Central memory CD8-positive, alpha-beta T cell (primary cell): Measurements from ENCODE around the gene TJP2.

Experiments
- ATAC-seq: fragments of 150-1000 bp; cut with Tn5 transposase; replicated peaks from 2 replicates; pipeline ENCODE4 v1.10.0; 2022; ENCODE audit warnings: mild to moderate bottlenecking, moderate FRiP score, moderate number of reproducible peaks; ENCODE audit not compliant: poor library complexity, severe bottlenecking; ENCODE audit errors: extremely low read depth
- DNase-seq, 2 donors: peaks; one replicate each; pipeline ENCODE4 v3.0.0; 2021; ENCODE audit warnings: low spot score in 2 of 2
- H3K27ac Mint-ChIP-seq: one replicate; pipeline ENCODE4 v1.8.0; 2022; ENCODE audit warnings: low read depth, mild to moderate bottlenecking, moderate library complexity, mixed read lengths
- H3K27me3 Mint-ChIP-seq: one replicate; pipeline ENCODE4 v1.8.0; 2022; ENCODE audit warnings: mixed read lengths
- H3K36me3 Mint-ChIP-seq: one replicate; pipeline ENCODE4 v1.8.0; 2022; ENCODE audit warnings: mild to moderate bottlenecking, moderate library complexity, mixed read lengths; ENCODE audit not compliant: insufficient read depth
- H3K4me1 Mint-ChIP-seq: one replicate; pipeline ENCODE4 v1.8.0; 2022; ENCODE audit warnings: mixed read lengths
- H3K4me3 Mint-ChIP-seq: one replicate; pipeline ENCODE4 v1.8.0; 2022; ENCODE audit warnings: mild to moderate bottlenecking, moderate library complexity, mixed read lengths
- H3K9me3 Mint-ChIP-seq: one replicate; pipeline ENCODE4 v1.8.0; 2022; ENCODE audit warnings: mixed read lengths

TJP2 gene

GRCh38 chr9:69171049-69171448, 3.0 kb upstream of the TJP2 start:
- ATAC-seq (no peak), DNase-seq (no peak)
- Mint-ChIP-seq H3K27me3 (peaks cover 34% of the 10 kb centered on the region), H3K9me3 (no peaks in the 10 kb centered on the region), H3K4me1 (peaks cover 33% of the 10 kb centered on the region), H3K4me3 (no peak overlapping the region), H3K27ac (no peak overlapping the region), H3K36me3 (peaks cover 3% of the 10 kb centered on the region)

DNA sequence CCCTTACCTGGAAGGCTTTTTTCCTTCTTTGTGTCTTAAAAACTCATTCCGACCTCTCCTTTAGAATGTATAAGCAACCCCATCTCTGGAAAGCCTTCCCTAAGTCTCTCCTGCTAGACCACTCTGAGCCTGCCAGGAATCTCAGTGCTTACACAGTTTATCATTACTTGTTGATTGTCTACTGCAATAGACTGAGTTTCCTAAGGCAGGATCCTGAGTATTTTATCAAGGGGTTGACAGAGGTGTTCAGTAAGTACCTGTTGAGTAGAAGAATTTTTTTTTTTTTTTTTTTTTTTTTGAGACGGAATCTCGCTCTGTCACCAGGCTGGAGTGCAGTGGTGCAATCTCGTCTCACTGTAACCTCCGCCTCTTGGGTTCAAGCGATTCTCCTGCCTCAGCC, 2.6 kb upstream of the TJP2 start:
- ATAC-seq: no peak
- DNase-seq: no peak
- Mint-ChIP-seq H3K27ac (no peak overlapping the region), H3K36me3 (peaks cover 3% of the 10 kb centered on the region), H3K27me3 (peaks cover 34% of the 10 kb centered on the region), H3K4me3 (no peak overlapping the region), H3K4me1 (peaks cover 33% of the 10 kb centered on the region), H3K9me3 (no peaks in the 10 kb centered on the region)

- no peak for ATAC-seq
- peaks cover 3% of the 10 kb centered on the region for H3K36me3 Mint-ChIP-seq
- peak overlapping the region; percentile 73 for H3K4me3 Mint-ChIP-seq
- H3K9me3 Mint-ChIP-seq: no peaks in the 10 kb centered on the region
- no peak overlapping the region for H3K27ac Mint-ChIP-seq
- H3K27me3 Mint-ChIP-seq: peaks cover 34% of the 10 kb centered on the region
- no peak for DNase-seq
- peaks cover 32% of the 10 kb centered on the region for H3K4me1 Mint-ChIP-seq
Measured at GRCh38 chr9:69172895-69173294, 1.2 kb upstream of the TJP2 start.

DNA sequence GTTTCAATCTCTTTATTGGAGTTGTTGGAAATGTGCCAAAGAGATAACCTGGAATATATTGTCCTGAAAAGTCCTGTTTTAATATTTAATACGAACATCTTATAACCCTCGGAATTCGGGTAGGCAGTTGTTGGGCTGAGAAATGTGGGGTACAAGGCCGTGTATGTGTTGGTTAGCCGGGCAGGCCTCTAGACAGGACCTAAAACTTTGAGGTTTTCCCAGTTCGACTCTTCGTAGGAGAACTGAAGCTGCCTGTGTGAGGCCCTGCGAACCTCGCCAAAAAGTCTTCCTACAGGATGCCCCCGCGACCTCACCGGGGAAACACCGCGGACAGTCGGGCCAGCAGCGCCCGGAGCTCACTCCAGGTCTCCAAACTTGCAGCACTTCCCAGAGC, 583 bp upstream of the TJP2 start:
- Mint-ChIP-seq H3K27me3 (peaks cover 34% of the 10 kb centered on the region), H3K27ac (no peak overlapping the region), H3K4me1 (peaks cover 29% of the 10 kb centered on the region), H3K9me3 (no peaks in the 10 kb centered on the region), H3K4me3 (peak overlapping the region; percentile 73), H3K36me3 (peaks cover 3% of the 10 kb centered on the region)
- no peak for DNase-seq
- ATAC-seq: no peak

GRCh38 chr9:69174616-69175463, 763 bp downstream of the TJP2 start:
- peaks cover 26% of the 10 kb centered on the region for H3K4me1 Mint-ChIP-seq
- peak overlapping the region; percentile 73 for H3K4me3 Mint-ChIP-seq
- H3K27me3 Mint-ChIP-seq: peaks cover 34% of the 10 kb centered on the region
- no peaks in the 10 kb centered on the region for H3K9me3 Mint-ChIP-seq
- H3K27ac Mint-ChIP-seq: no peak overlapping the region
- ATAC-seq (peak; percentile 11), DNase-seq (no peak)
- H3K36me3 Mint-ChIP-seq: peaks cover 3% of the 10 kb centered on the region

DNA sequence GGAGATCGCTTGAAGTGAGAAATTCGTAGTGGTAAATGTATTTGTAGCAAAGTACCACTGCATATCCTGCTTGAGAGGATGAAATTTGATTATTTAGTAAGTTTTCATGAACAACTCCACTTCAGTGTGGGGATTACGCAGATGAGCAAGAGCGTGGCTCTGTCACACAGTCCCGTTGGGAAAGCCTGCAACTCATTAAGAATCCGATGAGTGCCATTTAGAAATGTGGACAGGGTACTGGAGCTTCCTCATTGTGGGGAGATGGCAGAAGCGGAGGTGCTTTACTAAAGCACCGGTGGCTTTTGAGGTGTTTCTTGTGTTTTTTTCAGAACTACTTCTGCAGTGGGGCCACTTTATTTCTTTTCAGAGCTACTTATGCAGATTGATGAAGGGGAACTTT, 1.4 kb downstream of the TJP2 start:
- no peak overlapping the region for H3K27ac Mint-ChIP-seq
- peak overlapping the region; percentile 73 for H3K4me3 Mint-ChIP-seq
- H3K27me3 Mint-ChIP-seq: peaks cover 30% of the 10 kb centered on the region
- DNase-seq: no peak
- H3K36me3 Mint-ChIP-seq: peaks cover 3% of the 10 kb centered on the region
- no peaks in the 10 kb centered on the region for H3K9me3 Mint-ChIP-seq
- no peak for ATAC-seq
- peaks cover 30% of the 10 kb centered on the region for H3K4me1 Mint-ChIP-seq

DNA sequence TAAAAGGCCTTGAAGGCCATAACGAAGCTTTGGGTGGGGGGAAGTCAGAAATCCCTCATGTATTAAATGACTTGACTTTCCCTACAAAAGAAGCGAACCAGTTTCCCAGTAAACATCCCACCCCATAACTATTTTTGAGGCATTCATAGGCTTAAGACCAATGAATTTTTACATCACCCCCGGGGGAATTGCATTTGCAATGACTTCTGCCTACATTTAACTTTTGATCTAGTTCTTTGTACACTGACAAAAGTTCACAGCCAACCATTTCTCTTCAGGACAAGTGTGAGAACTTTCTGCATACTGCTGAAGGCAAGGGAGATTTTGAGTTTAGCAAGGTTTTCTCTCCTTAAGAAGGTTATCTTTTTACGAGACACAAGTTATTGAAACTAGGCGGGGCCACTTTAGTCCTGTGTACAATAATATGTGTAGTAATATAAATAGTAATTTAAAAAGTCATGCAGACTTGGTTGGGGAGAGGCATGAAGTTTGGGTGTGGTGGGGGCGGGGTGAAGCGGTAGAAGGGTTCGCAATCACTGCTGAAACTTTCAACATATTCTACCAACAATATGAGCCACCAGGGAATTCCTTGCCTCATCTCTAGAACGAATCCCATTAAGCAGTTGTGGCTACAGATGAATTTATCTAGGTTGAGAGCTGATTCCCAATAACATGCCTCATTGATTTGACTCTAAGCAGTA, 2.5 kb downstream of the TJP2 start:
- Mint-ChIP-seq H3K27me3 (peaks cover 19% of the 10 kb centered on the region), H3K36me3 (peaks cover 3% of the 10 kb centered on the region), H3K4me3 (no peak overlapping the region), H3K9me3 (no peaks in the 10 kb centered on the region), H3K4me1 (peaks cover 34% of the 10 kb centered on the region), H3K27ac (no peak overlapping the region)
- DNase-seq (no peak), ATAC-seq (no peak)

- no peaks in the 10 kb centered on the region for H3K9me3 Mint-ChIP-seq
- DNase-seq: no peak
- H3K27ac Mint-ChIP-seq: no peak overlapping the region
- peaks cover 16% of the 10 kb centered on the region for H3K27me3 Mint-ChIP-seq
- no peak overlapping the region for H3K4me3 Mint-ChIP-seq
- H3K36me3 Mint-ChIP-seq: peaks cover 2% of the 10 kb centered on the region
- H3K4me1 Mint-ChIP-seq: peaks cover 28% of the 10 kb centered on the region
- ATAC-seq: no peak
Measured at GRCh38 chr9:69178583-69179011, 4.5 kb downstream of the TJP2 start.

DNA sequence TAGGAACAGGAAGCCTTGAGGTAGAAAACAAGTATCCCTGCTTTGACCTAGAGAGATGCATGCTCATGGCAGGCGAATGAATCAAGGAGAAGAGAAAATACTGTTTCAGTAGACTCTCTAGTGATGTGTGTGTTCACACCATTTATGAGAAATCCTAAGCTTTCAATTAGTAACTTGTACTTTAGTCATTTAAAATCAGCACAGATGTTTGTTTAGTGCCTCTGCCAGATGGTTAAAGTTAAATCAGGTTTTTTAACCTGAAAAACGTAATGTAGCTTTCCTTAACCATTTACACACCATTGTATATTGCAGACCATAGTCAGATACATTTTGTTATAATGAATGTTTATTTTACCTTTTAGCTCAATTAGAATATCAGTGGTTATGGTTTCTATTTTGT, 5.0 kb downstream of the TJP2 start:
- Mint-ChIP-seq H3K27me3 (peaks cover 16% of the 10 kb centered on the region), H3K4me1 (peaks cover 28% of the 10 kb centered on the region), H3K4me3 (no peak overlapping the region), H3K27ac (no peak overlapping the region), H3K36me3 (peaks cover 2% of the 10 kb centered on the region), H3K9me3 (no peaks in the 10 kb centered on the region)
- ATAC-seq (no peak), DNase-seq (no peak)

DNA sequence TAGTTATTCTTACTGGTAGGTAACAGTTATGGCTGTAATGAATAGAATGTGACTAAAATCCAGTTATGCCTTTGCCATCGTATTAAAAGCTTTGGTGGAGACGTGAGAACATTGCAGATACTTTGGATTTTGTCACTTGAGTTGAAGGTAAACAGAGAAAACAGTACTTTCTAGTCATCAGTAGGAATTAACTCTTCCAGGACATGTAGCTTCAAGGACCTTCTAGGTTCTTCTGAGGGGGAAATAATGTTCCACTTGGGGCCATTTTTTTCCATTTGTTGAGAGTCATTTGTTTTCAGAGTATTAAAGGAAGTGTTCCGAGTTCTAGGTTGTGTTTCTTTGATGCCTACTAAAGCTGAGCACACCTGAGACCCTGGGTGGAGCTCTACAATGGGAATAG, 6.1 kb downstream of the TJP2 start:
- Mint-ChIP-seq H3K36me3 (peaks cover 2% of the 10 kb centered on the region), H3K27me3 (peaks cover 5% of the 10 kb centered on the region), H3K27ac (no peak overlapping the region), H3K9me3 (no peaks in the 10 kb centered on the region), H3K4me3 (no peak overlapping the region), H3K4me1 (peaks cover 17% of the 10 kb centered on the region)
- DNase-seq (no peak), ATAC-seq (no peak)

GRCh38 chr9:69180670-69181069, 6.6 kb downstream of the TJP2 start:
- DNase-seq (no peak), ATAC-seq (peak; percentile 73)
- Mint-ChIP-seq H3K27me3 (peaks cover under 1% of the 10 kb centered on the region), H3K9me3 (no peaks in the 10 kb centered on the region), H3K36me3 (no peaks in the 10 kb centered on the region), H3K27ac (no peak overlapping the region), H3K4me1 (peaks cover 13% of the 10 kb centered on the region), H3K4me3 (no peak overlapping the region)

DNA sequence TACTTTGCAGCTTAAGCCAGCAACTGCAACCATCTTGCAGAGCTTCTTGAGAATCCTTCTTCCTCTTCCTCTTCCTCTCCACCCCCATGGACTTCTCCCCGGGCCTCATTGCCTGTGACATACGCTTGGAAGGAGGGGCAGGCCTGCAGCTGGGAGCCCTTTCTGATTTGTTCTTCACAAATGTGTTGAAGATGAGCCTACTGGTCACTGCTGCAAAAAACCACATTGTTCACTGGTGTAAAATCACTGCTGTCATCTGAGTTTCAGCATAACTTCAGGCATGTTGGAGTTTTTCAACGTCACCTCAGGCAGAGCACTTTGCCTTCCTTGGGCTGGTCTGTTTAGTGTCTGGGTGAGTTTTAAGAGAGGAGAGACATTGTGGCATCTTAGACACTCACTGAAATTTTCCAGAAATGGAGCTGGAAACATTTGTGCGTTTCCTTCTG, 7.9 kb downstream of the TJP2 start:
- Mint-ChIP-seq H3K4me3 (no peak overlapping the region), H3K27me3 (no peaks in the 10 kb centered on the region), H3K9me3 (no peaks in the 10 kb centered on the region), H3K27ac (peak overlapping the region; percentile 13), H3K36me3 (no peaks in the 10 kb centered on the region), H3K4me1 (peaks cover 13% of the 10 kb centered on the region)
- DNase-seq (no peak), ATAC-seq (no peak)

DNA sequence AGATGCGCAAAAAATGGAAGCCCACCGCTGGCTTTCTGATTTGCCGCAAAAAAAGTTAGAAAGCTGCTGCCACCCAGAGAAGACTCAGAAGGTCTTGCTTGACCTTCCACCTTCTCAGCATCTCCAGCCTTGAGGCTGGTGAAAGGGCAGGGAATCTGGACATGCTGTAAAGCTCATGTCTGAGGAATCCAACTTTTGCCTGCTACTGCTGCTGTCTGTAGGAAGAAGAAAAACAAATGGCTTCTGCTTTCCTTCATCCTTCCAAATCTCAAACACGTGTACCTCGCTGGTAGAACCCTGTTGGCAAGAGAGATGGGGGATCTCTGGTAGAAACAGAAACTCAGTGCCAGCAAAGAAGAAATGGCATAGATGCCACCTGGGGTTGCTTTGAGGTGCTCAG, 10.2 kb downstream of the TJP2 start:
- no peak overlapping the region for H3K27ac Mint-ChIP-seq
- H3K4me1 Mint-ChIP-seq: peaks cover 8% of the 10 kb centered on the region
- no peak overlapping the region for H3K4me3 Mint-ChIP-seq
- no peak for ATAC-seq
- no peaks in the 10 kb centered on the region for H3K9me3 Mint-ChIP-seq
- H3K27me3 Mint-ChIP-seq: no peaks in the 10 kb centered on the region
- H3K36me3 Mint-ChIP-seq: no peaks in the 10 kb centered on the region
- DNase-seq: no peak
